CD14-positive monocyte (primary cell): Measurements from ENCODE around the gene REEP3. TPM values are rescaled to one million over a fixed set of nuclear protein-coding genes. Genes with fewer than 3 reads are reported as not detected.

Experiments
- DNase-seq, 3 donors: peaks; one replicate each; pipeline ENCODE4 v3.0.0-alpha.2; 2011 to 2022
- H2AFZ ChIP-seq: 2 replicates; pipeline ENCODE4 v1.6.0; 2012; ENCODE audit warnings: mild to moderate bottlenecking, low read depth, low read length, inconsistent platforms; ENCODE audit not compliant: insufficient read depth, poor library complexity, severe bottlenecking
- H3K27ac ChIP-seq, 2 donors: 1 replicate in 1 of 2; 2 replicates in 1 of 2; pipeline ENCODE4 v1.5.1; 2012 to 2013; ENCODE audit warnings: low read length in 2 of 2, control low read depth in 1 of 2, inconsistent platforms in 1 of 2, low read depth in 1 of 2, mild to moderate bottlenecking in 1 of 2
- H3K27me3 ChIP-seq, 2 donors: one replicate each; pipeline versions ENCODE4 v1.6.0 to v1.6.1; 2011 to 2013; ENCODE audit warnings: low read length in 2 of 2; ENCODE audit not compliant: control insufficient read depth in 2 of 2, insufficient read depth in 2 of 2
- H3K36me3 ChIP-seq, 2 donors: replicated peaks in 1 of 2; 1 replicate in 1 of 2; 2 replicates in 1 of 2; pipeline versions ENCODE4 v1.5.1 to v1.6.1; 2012 to 2013; ENCODE audit warnings: low read length in 2 of 2, control low read depth in 1 of 2, inconsistent platforms in 1 of 2, mild to moderate bottlenecking in 1 of 2; ENCODE audit not compliant: insufficient read depth in 2 of 2, control insufficient read depth in 1 of 2
- H3K4me1 ChIP-seq, 2 donors: 1 replicate in 1 of 2; 2 replicates in 1 of 2; pipeline versions ENCODE4 v1.5.1 to v1.6.1; 2012 to 2013; ENCODE audit warnings: low read length in 2 of 2, control low read depth in 1 of 2, inconsistent platforms in 1 of 2, mild to moderate bottlenecking in 1 of 2, moderate library complexity in 1 of 2; ENCODE audit not compliant: insufficient read depth in 2 of 2, control insufficient read depth in 1 of 2
- H3K4me2 ChIP-seq: replicated peaks from 2 replicates; pipeline ENCODE3; 2012; ENCODE audit warnings: low read length, moderate library complexity, mild to moderate bottlenecking; ENCODE audit not compliant: poor library complexity, severe bottlenecking; ENCODE audit errors: extremely low read depth
- H3K4me3 ChIP-seq, 3 experiments: fragments of 200-600 bp in 1 of 3; sonication (generic) in 1 of 3; replicated peaks in 1 of 3; 1 replicate in 2 of 3; 2 replicates in 1 of 3; pipeline ENCODE4 v1.5.1; 2011 to 2013; ENCODE audit warnings: low read length in 3 of 3, mild to moderate bottlenecking in 3 of 3, control low read depth in 2 of 3, low read depth in 2 of 3, inconsistent platforms in 1 of 3, moderate library complexity in 1 of 3
- H3K79me2 ChIP-seq: 2 replicates; pipeline ENCODE4 v1.6.0; 2012; ENCODE audit warnings: mild to moderate bottlenecking, control low read depth, inconsistent platforms, low read length, moderate library complexity; ENCODE audit not compliant: insufficient read depth
- H3K9ac ChIP-seq: 2 replicates; pipeline ENCODE4 v1.6.0; 2017; ENCODE audit warnings: low read length, mild to moderate bottlenecking; ENCODE audit not compliant: insufficient read depth, poor library complexity, severe bottlenecking
- H3K9me3 ChIP-seq, 2 donors: replicated peaks in 1 of 2; 1 replicate in 1 of 2; 2 replicates in 1 of 2; pipeline versions ENCODE4 v1.5.1 to v1.6.1; 2012 to 2013; ENCODE audit warnings: low read length in 2 of 2, control low read depth in 1 of 2; ENCODE audit not compliant: control insufficient read depth in 1 of 2, insufficient read depth in 1 of 2
- H4K20me1 ChIP-seq: 2 replicates; pipeline ENCODE4 v1.6.0; 2012; ENCODE audit warnings: mild to moderate bottlenecking, low read length, control low read depth, moderate library complexity; ENCODE audit not compliant: insufficient read depth
- H3K27ac Mint-ChIP-seq, 7 donors: one replicate each; pipeline ENCODE4 v1.8.0; 2020; ENCODE audit warnings: mild to moderate bottlenecking in 7 of 7, mixed read lengths in 7 of 7, moderate library complexity in 6 of 7, inconsistent platforms in 2 of 7
- H3K27me3 Mint-ChIP-seq, 3 donors: one replicate each; pipeline ENCODE4 v1.8.0; 2021 to 2022; ENCODE audit warnings: low read depth in 3 of 3, mild to moderate bottlenecking in 3 of 3, mixed read lengths in 3 of 3, moderate library complexity in 3 of 3, inconsistent platforms in 1 of 3
- H3K36me3 Mint-ChIP-seq, 2 donors: one replicate each; pipeline ENCODE4 v1.8.0; 2020; ENCODE audit warnings: mixed read lengths in 2 of 2, inconsistent platforms in 1 of 2, mild to moderate bottlenecking in 1 of 2
- H3K4me1 Mint-ChIP-seq: one replicate; pipeline ENCODE4 v1.8.0; 2020; ENCODE audit warnings: mild to moderate bottlenecking, mixed read lengths
- H3K4me3 Mint-ChIP-seq, 2 donors: one replicate each; pipeline ENCODE4 v1.8.0; 2020; ENCODE audit warnings: mild to moderate bottlenecking in 2 of 2, mixed read lengths in 2 of 2, moderate library complexity in 1 of 2
- H3K9me3 Mint-ChIP-seq, 7 donors: one replicate each; pipeline ENCODE4 v1.8.0; 2020 to 2022; ENCODE audit warnings: mixed read lengths in 7 of 7, mild to moderate bottlenecking in 6 of 7, moderate library complexity in 6 of 7, inconsistent platforms in 2 of 7
- CTCF ChIP-seq: fragments of 200-600 bp; IDR thresholded peaks from one replicate; pipeline ENCODE4 v1.8.0; 2022; ENCODE audit warnings: antibody characterized with exemption, mild to moderate bottlenecking
- WGBS: methylation state at CpG from one replicate; pipeline ENCODE4 v1.1.5; 2013; ENCODE audit warnings: missing lambda C conversion rate; ENCODE audit not compliant: insufficient coverage; 5-methylcytosine and 5-hydroxymethylcytosine counted together
- intact Hi-C, 2 donors: fragments of 100-400 bp; cut with micrococcal nuclease; formaldehyde crosslinking; loops; one replicate each; pipeline versions ENCODE4 v1.15.0 to v1.15.1; 2023
- polyA plus RNA-seq, 3 donors: library from polyadenylated mRNA; depleted of rRNA in 1 of 3; unstranded in 2 of 3; stranded (reverse) in 1 of 3; fragments of 300-500 nt in 2 of 3; fragments of >200 nt in 1 of 3; fragmentation: Illumina TruSeq in 2 of 3; gene quantifications; 1 replicate in 2 of 3; 2 replicates in 1 of 3; pipeline ENCODE4 v1.2.3, GENCODE V29; 2012 to 2021

The REEP3 gene
- polyA plus RNA-seq, 3 donors: 9.1 to 17.7 (median 17.7) TPM

GRCh38 chr10:63527401-63527800 lies 6.2 kb downstream of the REEP3 start:
- peaks cover 0 to 2% (median 0%) of the 10 kb centered on the region in 3 donors for H3K27me3 Mint-ChIP-seq
- Histone ChIP-seq H3K4me3 (no peak overlapping the region), H3K4me2 (no peak overlapping the region), H3K4me1 (peaks cover 3 to 9% of the 10 kb centered on the region in 2 donors), H3K27me3 (no peaks in the 10 kb centered on the region), H3K27ac (no peak overlapping the region), H3K36me3 (peaks cover 0 to 4% of the 10 kb centered on the region in 2 donors), H3K9me3 (no peaks in the 10 kb centered on the region), H4K20me1 (peaks cover 64% of the 10 kb centered on the region), H3K9ac (no peak overlapping the region), H3K79me2 (peaks cover 71% of the 10 kb centered on the region), H2AFZ (no peak overlapping the region)
- H3K4me1 Mint-ChIP-seq: peaks cover 26% of the 10 kb centered on the region
- H3K9me3 Mint-ChIP-seq: peaks cover 0 to 2% (median 0%) of the 10 kb centered on the region in 7 donors
- no peak for TF ChIP-seq CTCF
- no peak overlapping the region for H3K27ac Mint-ChIP-seq
- 100% methylated on average over 3 of the region's 4 CpGs for WGBS
- DNase-seq: no peak
- intact Hi-C loops: loop anchor here in 1 of 2 donors (10.0 kb wide), 3 partner anchors 97 to 263 kb away; no protein-coding TSS in a partner anchor
- no peak overlapping the region for H3K4me3 Mint-ChIP-seq
- H3K36me3 Mint-ChIP-seq: peaks cover 14 to 22% of the 10 kb centered on the region in 2 donors

- Histone ChIP-seq H3K4me3 (no peak overlapping the region), H3K9ac (no peak overlapping the region), H4K20me1 (peaks cover 57% of the 10 kb centered on the region), H3K36me3 (peaks cover 0 to 4% of the 10 kb centered on the region in 2 donors), H3K27ac (no peak overlapping the region), H3K79me2 (peaks cover 69% of the 10 kb centered on the region), H2AFZ (no peak overlapping the region), H3K27me3 (no peaks in the 10 kb centered on the region), H3K4me2 (no peak overlapping the region), H3K4me1 (peaks cover 0 to under 1% of the 10 kb centered on the region in 2 donors), H3K9me3 (no peaks in the 10 kb centered on the region)
- WGBS: 64% methylated on average over 4 of the region's 5 CpGs
- Mint-ChIP-seq H3K27me3 (peaks cover 0 to 2% (median 0%) of the 10 kb centered on the region in 3 donors), H3K36me3 (peaks cover 14 to 19% of the 10 kb centered on the region in 2 donors), H3K9me3 (peaks cover 0 to 2% (median 0%) of the 10 kb centered on the region in 7 donors), H3K4me3 (no peak overlapping the region), H3K4me1 (peaks cover 18% of the 10 kb centered on the region), H3K27ac (peak overlapping the region in 4 of 7 donors; percentile 4 to 74 (median 18))
- intact Hi-C loops: loop anchor here in 1 of 2 donors (10.0 kb wide), 3 partner anchors 97 to 263 kb away; no protein-coding TSS in a partner anchor
- TF ChIP-seq CTCF: no peak
- no peak for DNase-seq
Measured at GRCh38 chr10:63528084-63528744, 7.0 kb downstream of the REEP3 start.
